Vagina (tissue), 2 donors: ENCODE measurements around the gene IQCF5.

Experiments
- POLR2A ChIP-seq, 2 donors: fragments of 450-650 bp; IDR thresholded peaks; one replicate each; pipeline ENCODE4 v1.6.1; 2017; ENCODE audit warnings: antibody characterized with exemption in 2 of 2, mild to moderate bottlenecking in 2 of 2, moderate library complexity in 2 of 2
- TF ChIP-seq, protein P1 (sequence below), 3 experiments: fragments of 450-650 bp in 2 of 3; fragments of 200-600 bp in 1 of 3; sonication (generic) in 1 of 3; IDR thresholded peaks; one replicate each; pipeline ENCODE4 v1.5.1; 2017 to 2019; ENCODE audit warnings: antibody characterized with exemption in 3 of 3, mild to moderate bottlenecking in 2 of 3, moderate library complexity in 2 of 3

DNA sequence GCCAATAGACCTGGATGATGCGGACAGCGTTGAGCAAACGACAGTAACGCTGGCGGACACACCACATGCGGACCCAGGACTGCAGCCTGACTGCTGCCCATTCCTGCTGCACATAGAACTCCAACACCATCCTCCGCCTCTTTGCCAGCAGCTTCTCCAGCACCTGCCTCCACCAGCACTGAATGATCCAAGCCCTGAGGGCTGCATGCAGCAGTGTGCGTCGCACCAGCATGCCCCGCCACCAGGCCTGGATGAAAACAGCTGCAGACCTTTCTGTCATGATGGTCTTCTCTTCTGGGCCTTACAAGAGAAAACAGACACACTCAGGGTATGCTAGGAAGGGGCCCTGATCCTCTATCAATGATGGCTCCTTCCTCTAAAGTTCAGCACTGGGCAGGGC is 1.5 kb downstream of the IQCF5 start:
- TF ChIP-seq, protein P1, sequence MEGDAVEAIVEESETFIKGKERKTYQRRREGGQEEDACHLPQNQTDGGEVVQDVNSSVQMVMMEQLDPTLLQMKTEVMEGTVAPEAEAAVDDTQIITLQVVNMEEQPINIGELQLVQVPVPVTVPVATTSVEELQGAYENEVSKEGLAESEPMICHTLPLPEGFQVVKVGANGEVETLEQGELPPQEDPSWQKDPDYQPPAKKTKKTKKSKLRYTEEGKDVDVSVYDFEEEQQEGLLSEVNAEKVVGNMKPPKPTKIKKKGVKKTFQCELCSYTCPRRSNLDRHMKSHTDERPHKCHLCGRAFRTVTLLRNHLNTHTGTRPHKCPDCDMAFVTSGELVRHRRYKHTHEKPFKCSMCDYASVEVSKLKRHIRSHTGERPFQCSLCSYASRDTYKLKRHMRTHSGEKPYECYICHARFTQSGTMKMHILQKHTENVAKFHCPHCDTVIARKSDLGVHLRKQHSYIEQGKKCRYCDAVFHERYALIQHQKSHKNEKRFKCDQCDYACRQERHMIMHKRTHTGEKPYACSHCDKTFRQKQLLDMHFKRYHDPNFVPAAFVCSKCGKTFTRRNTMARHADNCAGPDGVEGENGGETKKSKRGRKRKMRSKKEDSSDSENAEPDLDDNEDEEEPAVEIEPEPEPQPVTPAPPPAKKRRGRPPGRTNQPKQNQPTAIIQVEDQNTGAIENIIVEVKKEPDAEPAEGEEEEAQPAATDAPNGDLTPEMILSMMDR (IDR thresholded peaks at IDR 0.05) = no peak
- TF ChIP-seq POLR2A (IDR thresholded peaks at IDR 0.05) = no peak
